Measurements from ENCODE around the gene STK38.
A peak's percentile ranks its signal among the peaks of the same experiment; 100 is the strongest.
"Not testable (repeated sequence)": the region's sequence is repeated elsewhere in the genome, so short reads cannot be mapped to it uniquely, and the experiment has no call there.

STK38 gene

GRCh38 chr6:36546920-36547645 lies at the start of gene STK38:
Gene STK38, minus strand, starts transcription at chr6:36547479. Its CDS starts 7,277 bp downstream, at chr6:36540202.
- peak; percentile 89 for DNase-seq (ENCODE audit: low read depth)

- peak; percentile 75 for DNase-seq (ENCODE audit: low read depth)
Measured at GRCh38 chr6:36596356-36596755, 49.1 kb upstream of the STK38 start.

- DNase-seq (ENCODE audit: low read depth), result peak; percentile 75
Measured at GRCh38 chr6:36594816-36595643, 47.8 kb upstream of the STK38 start.

- peak; percentile 98 for DNase-seq (ENCODE audit: low read depth)
Measured at GRCh38 chr6:36594029-36594815, 46.9 kb upstream of the STK38 start, which contains the start of gene SRSF3. Gene SRSF3, plus strand, starts transcription at chr6:36594362. Its CDS starts 2,401 bp downstream, at chr6:36596763.

GRCh38 chr6:36593569-36594028 lies 46.3 kb upstream of the STK38 start:
- peak; percentile 67 for DNase-seq (ENCODE audit: low read depth)

- no peak for DNase-seq (ENCODE audit: low read depth)
Measured at GRCh38 chr6:36592221-36592655, 45.0 kb upstream of the STK38 start.

GRCh38 chr6:36590237-36590636 lies 43.0 kb upstream of the STK38 start:
- DNase-seq (ENCODE audit: low read depth), result peak; percentile 89

- DNase-seq (ENCODE audit: low read depth), result not testable (repeated sequence)
Measured at GRCh38 chr6:36589025-36589400, 41.7 kb upstream of the STK38 start.

- DNase-seq (ENCODE audit: low read depth), result no peak
Measured at GRCh38 chr6:36586606-36587005, 39.3 kb upstream of the STK38 start.

- DNase-seq (ENCODE audit: low read depth), result peak; percentile 63
Measured at GRCh38 chr6:36581716-36582115, 34.4 kb upstream of the STK38 start.

GRCh38 chr6:36580184-36580526 lies 32.9 kb upstream of the STK38 start:
- DNase-seq (ENCODE audit: low read depth), result no peak

GRCh38 chr6:36578431-36578830 lies 31.2 kb upstream of the STK38 start:
- no peak for DNase-seq (ENCODE audit: low read depth)

GRCh38 chr6:36578030-36578429 lies 30.8 kb upstream of the STK38 start:
- no peak for DNase-seq (ENCODE audit: low read depth)

GRCh38 chr6:36577301-36577700 lies 30.0 kb upstream of the STK38 start:
- DNase-seq (ENCODE audit: low read depth), result peak; percentile 95

- DNase-seq (ENCODE audit: low read depth), result no peak
Measured at GRCh38 chr6:36576578-36576977, 29.3 kb upstream of the STK38 start.

- no peak for DNase-seq (ENCODE audit: low read depth)
Measured at GRCh38 chr6:36574679-36575078, 27.4 kb upstream of the STK38 start.

GRCh38 chr6:36572353-36573311 lies 25.4 kb upstream of the STK38 start:
- DNase-seq (ENCODE audit: low read depth), result peak; percentile 73

GRCh38 chr6:36571122-36572043 lies 24.1 kb upstream of the STK38 start:
- DNase-seq (ENCODE audit: low read depth), result no peak

GRCh38 chr6:36570264-36570663 lies 23.0 kb upstream of the STK38 start:
- no peak for DNase-seq (ENCODE audit: low read depth)

GRCh38 chr6:36566418-36566905 lies 19.2 kb upstream of the STK38 start:
- DNase-seq (ENCODE audit: low read depth), result no peak
